Measurements from ENCODE around the gene NRCAM.

Gene NRCAM

GRCh38 chr7:108430664-108431063, 25.6 kb downstream of the NRCAM start:
- in situ Hi-C loops (cut with MboI; ENCODE audit: low sequenced_read_pairs) = no loop called here

GRCh38 chr7:108427766-108428165, 28.5 kb downstream of the NRCAM start:
- in situ Hi-C loops (cut with MboI; ENCODE audit: low sequenced_read_pairs) = no loop called here

GRCh38 chr7:108425714-108426275, 30.4 kb downstream of the NRCAM start:
- in situ Hi-C loops (cut with MboI; ENCODE audit: low sequenced_read_pairs) = no loop called here

- in situ Hi-C loops (cut with MboI; ENCODE audit: low sequenced_read_pairs) = no loop called here
Measured at GRCh38 chr7:108424013-108424412, 32.2 kb downstream of the NRCAM start.

GRCh38 chr7:108423089-108423989, 32.9 kb downstream of the NRCAM start:
- in situ Hi-C loops (cut with MboI; ENCODE audit: low sequenced_read_pairs) = no loop called here

GRCh38 chr7:108421720-108422331, 34.4 kb downstream of the NRCAM start:
- in situ Hi-C loops (cut with MboI; ENCODE audit: low sequenced_read_pairs) = no loop called here

- in situ Hi-C loops (cut with MboI; ENCODE audit: low sequenced_read_pairs) = no loop called here
Measured at GRCh38 chr7:108419961-108420908, 36.0 kb downstream of the NRCAM start.

GRCh38 chr7:108418946-108419345, 37.3 kb downstream of the NRCAM start:
- in situ Hi-C loops (cut with MboI; ENCODE audit: low sequenced_read_pairs) = no loop called here

GRCh38 chr7:108417926-108418325, 38.3 kb downstream of the NRCAM start:
- in situ Hi-C loops (cut with MboI; ENCODE audit: low sequenced_read_pairs) = no loop called here

- in situ Hi-C loops (cut with MboI; ENCODE audit: low sequenced_read_pairs) = no loop called here
Measured at GRCh38 chr7:108417144-108417543, 39.1 kb downstream of the NRCAM start.

- in situ Hi-C loops (cut with MboI; ENCODE audit: low sequenced_read_pairs) = no loop called here
Measured at GRCh38 chr7:108415821-108416536, 40.3 kb downstream of the NRCAM start.

- in situ Hi-C loops (cut with MboI; ENCODE audit: low sequenced_read_pairs) = no loop called here
Measured at GRCh38 chr7:108415084-108415483, 41.2 kb downstream of the NRCAM start.

GRCh38 chr7:108413782-108414492, 42.3 kb downstream of the NRCAM start:
- in situ Hi-C loops (cut with MboI; ENCODE audit: low sequenced_read_pairs) = no loop called here

GRCh38 chr7:108413337-108413736, 42.9 kb downstream of the NRCAM start:
- in situ Hi-C loops (cut with MboI; ENCODE audit: low sequenced_read_pairs) = no loop called here

- in situ Hi-C loops (cut with MboI; ENCODE audit: low sequenced_read_pairs) = no loop called here
Measured at GRCh38 chr7:108409146-108409545, 47.1 kb downstream of the NRCAM start.

- in situ Hi-C loops (cut with MboI; ENCODE audit: low sequenced_read_pairs) = no loop called here
Measured at GRCh38 chr7:108408296-108408991, 47.8 kb downstream of the NRCAM start.

- in situ Hi-C loops (cut with MboI; ENCODE audit: low sequenced_read_pairs) = no loop called here
Measured at GRCh38 chr7:108407676-108408075, 48.6 kb downstream of the NRCAM start.

- in situ Hi-C loops (cut with MboI; ENCODE audit: low sequenced_read_pairs) = no loop called here
Measured at GRCh38 chr7:108406222-108406890, 49.9 kb downstream of the NRCAM start.

Data from HL-60/S4 (cell line).